ENCODE data around the gene A4GALT.
"Not testable (repeated sequence)": the region's sequence is repeated elsewhere in the genome, so short reads cannot be mapped to it uniquely, and the experiment has no call there.

Gene A4GALT, protein sequence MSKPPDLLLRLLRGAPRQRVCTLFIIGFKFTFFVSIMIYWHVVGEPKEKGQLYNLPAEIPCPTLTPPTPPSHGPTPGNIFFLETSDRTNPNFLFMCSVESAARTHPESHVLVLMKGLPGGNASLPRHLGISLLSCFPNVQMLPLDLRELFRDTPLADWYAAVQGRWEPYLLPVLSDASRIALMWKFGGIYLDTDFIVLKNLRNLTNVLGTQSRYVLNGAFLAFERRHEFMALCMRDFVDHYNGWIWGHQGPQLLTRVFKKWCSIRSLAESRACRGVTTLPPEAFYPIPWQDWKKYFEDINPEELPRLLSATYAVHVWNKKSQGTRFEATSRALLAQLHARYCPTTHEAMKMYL

DNA sequence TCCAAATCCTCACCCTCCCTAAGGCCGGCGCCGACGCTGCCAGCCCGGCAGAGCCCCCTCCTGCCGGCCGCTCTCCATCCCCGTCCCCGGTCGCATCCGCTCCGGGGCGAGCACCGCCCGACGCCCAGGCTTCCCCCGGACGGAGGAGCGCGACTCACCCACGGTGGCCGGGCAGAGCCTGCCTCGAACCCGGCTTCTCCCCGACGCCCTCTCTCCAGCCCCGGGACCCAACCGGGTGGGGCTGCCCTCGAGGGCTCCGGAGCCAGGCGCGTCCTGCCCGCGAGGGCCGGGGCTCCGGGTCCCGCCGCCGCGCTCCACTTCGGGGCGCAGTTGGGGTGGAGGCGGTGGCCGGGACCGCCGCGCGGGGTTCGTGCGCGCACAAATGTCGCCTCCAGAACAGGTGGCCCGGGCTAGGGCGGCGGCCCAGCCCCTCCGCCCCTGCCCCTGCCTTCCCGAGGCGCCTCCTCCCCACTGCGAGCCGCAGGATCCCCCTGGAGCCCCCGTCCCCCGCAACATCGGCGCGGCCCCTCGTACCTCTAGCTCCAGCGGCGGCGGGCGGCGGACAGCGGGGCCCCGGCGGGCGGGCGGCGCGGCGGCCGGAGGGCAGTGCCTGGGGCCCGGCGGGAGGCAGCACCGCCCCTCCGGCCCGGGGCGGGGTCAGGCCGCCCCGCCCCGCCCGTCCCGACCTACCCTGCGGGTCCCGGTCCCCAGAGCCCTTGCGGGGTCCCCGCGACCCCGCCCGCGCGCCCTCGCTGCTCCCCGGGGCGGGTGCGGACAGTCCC is at the start of gene A4GALT:
TSS of gene A4GALT (minus strand) at position 608 of the 782 bp plus-strand sequence. CDS start 26,919 bp downstream, outside the sequence.
- DNase-seq: no peak

DNA sequence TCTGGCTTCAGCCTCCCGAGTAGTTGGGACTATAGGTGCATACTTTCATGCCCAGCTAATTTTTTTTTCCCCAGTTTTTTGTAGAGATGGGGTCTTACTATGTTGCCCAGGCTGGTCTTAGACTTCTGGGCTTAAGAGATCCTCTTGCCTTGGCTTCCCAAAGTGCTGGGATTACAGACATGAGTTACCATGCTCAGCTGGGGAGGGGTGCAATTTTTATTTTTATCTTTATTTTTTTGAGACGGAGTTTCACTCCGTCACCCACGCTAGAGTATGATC is 49.7 kb upstream of the A4GALT start:
- DNase-seq: no peak

DNA sequence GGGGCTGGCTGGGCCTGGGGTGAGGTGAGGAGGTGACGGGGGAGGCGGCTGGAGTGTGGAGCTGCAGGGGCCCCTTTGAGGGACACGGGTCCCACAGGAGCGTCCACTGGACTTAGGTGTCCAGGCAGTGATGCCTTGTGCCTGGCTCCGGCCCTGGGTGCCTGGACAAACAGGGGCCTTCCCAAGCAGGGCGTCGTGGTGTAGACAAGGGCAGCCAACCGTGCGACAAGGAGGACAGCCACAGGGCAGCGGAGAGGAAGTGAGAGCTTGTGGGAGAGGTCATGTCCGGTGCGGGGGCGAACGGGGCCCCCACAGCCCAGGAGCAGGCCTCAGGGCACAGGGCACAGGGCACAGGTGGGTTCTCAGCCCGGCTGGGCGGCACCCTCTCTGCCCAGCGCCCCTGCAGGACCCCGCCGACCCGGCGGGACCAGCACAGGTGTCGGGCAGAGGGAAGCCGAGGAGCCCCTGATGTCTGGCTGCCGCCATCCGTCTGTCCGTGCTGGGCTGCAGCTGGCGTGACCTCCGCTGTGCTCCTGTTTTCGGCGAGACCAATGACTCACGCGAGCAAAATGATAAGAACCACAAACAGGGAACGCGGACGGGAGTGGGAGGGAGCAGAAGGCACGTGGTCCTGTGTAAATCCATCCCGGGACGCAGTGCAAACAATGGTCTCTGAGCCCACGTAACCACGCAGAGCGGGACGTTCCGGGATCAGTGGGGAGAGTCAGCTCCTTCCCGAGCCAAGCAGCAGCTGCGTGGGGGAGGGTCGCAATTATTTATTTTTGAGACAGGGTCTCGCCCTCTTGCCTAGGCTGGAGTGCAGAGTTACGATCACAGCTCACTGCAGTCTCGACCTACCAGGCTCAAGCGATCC is 49.1 kb upstream of the A4GALT start:
- DNase-seq: no peak

DNA sequence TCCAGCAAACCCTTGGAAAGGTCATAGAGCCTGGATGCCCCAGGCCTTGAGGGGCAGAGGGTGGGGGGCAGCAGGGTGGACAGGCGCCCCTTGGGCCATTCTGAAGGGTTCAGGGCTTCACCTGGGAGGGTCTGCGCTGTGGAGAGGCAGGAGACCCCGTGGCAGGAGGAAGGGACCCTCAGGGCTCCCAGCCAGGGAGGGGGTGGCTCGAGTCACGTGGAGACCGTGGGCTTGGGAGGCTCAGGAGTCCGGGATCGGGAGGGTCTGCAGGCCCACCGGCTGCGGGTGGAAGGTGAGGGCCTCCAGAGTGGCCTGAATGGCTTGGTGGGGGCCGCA is 48.5 kb upstream of the A4GALT start:
- DNase-seq: no peak

DNA sequence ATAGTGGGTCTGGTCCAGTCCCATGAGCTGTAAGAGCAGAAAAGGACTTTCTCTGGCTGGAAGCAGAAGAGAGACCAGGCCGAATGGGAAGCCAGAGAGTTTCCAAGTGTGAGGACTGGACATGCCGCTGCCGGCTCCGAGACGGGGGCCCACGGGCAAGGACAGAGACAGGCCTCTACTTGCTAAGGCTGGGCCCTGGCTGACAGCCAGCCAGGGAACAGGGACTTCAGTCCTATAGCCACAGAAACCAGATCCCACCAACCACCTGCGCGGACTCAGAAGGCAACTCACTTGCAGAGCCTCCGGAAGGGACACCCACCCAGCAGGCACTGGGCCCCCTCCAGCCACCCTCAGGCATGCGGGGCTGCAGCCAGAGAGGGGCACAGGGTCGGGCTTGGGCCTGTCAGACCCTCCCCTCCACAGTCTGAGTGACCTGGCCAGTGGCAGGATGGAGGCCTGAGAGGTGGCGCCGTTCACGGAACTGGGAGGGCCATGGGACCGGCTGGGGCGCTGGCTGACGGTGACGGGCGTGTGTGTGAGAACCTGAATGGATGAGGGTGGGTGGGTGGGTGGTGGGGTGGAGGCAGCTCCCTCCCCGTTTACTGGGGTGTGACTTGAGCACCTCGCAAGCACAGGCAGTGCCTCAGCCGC is 47.8 kb upstream of the A4GALT start:
- no peak for DNase-seq

DNA sequence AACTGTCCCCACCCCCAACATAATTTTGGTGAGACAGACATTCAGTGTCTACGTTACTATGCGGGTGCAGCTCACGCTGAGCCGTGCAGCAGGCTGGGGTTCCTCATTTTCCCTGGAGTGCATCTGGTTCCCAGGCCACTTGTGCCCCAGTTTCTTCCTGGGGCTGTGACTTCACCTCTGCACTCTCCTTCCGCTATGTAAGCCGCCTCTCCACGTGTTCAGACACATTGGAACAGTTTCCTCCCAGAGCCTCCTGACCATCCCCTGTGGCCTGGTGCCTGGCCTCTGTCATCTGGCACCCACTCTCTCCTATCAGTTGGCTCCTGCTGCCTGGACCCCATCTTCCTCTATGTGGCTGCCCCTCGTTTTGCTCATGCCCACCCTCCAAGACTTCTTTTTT is 46.2 kb upstream of the A4GALT start:
- DNase-seq: no peak

DNA sequence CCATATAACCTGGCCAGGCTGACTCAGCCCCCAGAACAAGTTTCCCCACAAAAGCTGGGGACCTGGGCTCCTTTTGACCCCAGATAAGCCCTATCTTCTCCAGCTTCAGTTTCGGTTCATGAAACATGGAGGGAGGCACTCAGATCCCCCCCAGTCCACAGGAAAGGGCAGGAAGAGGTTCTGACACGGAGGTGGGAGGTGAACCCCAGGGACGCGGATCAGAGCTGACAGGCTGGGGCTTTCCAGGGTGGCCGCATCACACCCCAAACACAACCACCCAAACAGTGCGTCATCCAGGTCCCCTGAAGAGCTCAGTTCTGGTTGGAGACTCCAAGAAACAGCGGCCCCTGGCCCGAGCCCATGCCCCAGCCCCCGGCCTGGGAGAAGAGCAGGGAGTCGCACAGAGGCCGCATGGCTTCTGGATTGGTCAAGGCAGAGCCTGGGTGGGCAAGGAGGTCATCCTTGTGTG is 44.3 kb upstream of the A4GALT start:
- DNase-seq: no peak

DNA sequence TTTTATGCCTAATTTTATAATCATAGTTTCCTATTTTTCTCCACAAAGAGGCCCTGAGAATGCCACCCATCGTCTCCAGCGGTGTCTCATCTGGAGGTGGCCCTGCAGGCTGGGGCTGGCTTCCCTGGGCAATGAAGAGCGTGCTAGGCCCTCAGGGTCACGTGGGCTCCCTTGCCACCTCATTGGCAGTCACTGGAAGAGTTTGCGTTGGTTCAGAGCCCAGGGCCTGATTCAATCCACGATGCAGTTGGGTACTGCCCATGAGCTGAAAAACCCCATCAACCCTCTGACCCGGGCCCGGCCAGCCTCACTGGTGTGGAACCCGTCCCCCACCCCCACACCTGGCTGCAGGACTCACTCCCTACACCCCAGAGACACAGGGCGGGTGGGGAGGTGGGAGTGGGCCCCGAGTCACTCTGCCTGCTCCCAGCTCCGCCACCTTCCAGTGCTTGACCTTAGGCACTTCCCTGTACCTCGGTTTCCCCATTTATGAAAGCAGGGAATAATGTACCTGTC is 43.4 kb upstream of the A4GALT start:
- DNase-seq: no peak

DNA sequence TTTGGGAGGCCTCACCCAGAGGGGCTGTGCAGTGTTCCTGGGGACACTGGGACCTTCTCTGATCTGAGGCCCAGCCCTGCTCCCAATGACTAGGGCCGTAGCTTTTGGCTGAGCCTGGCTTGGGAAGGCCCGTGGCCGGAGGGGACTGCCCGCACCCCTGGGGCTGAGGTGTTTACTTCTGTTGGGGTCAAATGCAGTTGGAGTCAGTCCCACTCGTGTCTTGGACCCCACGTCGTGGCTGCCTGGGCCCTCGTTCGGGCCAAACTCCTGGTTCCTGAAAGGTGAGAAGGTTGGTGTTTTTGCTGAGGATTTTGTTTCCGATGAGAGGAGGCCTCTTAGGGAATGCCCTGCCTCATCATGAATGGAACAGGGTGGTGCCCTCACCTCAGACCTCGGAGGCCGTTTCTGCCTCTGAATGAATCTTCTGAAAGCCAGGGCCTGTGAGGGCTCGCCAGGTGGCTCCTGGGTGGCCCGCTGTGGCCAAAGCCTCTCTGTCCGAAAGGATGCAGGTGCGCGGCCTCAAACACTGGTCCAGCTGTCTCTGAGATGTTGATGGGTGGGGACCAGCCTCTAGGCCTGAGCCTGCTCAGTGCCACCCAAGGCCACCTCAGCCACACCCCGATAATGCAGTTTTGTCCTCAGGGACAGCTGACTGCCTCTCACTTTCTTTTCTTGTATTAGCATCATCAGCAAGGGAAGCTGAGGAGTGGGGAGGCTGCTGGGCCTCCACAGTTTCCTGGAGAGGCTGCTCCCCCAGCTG is 40.3 kb upstream of the A4GALT start:
- no peak for DNase-seq

DNA sequence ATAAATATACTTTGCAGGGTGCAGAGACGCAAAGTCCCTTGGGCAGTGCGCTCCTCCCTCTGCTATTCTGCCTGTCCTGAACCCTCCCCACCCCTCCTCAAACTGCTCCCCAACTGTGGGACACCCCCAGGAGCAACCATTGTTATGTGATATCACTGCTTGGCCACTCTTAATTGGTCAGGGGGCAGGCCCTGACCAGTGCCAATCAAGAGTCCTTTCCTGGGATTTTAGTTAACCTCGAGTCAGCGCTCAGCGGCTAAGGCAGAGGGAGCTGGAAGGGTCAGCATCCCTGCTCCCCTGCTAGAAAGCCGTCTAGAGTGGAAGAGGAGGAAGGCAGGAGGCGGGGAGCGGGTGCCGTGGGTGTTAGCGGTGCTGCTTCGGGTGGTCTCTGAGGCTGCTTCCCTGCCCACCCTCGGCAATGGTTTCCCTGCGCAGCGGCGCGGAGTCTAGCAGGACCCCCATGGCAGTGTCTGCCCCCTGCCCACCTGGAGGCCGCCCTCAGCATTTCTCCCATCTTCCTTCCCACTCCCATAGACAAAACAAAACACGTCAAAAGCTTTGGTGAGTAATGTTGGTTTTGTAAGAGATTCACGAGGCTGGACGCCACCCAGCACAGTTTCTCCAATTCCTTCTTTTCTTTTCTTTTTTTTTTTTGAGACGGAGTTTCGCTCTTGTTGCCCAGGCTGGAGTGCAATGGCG is 38.4 kb upstream of the A4GALT start:
- DNase-seq: no peak

DNA sequence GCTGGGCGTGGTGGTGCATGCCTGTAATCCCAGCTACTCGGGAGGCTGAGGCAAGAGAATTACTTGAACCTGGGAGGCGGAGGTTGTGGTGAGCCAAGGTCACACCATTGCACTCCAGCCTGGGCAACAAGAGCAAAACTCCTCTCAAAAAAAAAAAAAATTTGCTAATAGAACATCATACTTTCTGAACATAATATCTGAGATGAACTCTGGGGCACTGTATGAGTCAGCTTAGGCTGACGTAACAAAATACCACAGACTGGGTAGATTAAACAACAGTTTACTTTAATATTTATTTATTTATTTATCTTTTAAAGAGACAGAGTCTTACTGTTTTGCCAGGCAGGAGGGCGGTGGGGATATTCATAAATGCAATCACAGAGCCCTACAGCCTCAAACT is 34.9 kb upstream of the A4GALT start:
- not testable (repeated sequence) for DNase-seq

DNA sequence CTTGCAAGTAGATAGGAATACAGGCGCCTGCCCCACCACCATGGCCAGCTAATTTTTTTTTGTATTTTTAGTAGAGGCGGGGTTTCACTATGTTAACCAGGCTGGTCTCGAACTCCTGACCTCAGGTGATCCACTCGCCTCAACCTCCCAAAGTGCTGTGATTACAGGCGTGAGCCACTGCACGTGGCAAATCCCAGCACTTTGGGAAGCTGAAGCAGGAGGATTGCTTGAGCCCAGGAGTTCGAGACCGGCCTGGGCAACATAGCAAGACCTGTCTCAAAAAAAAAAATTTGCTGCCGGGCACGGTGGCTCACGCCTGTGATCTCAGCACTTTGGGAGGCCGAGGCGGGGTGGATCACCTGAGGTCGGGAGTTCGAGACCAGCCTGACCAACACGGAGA is 34.5 kb upstream of the A4GALT start:
- DNase-seq: not testable (repeated sequence)

DNA sequence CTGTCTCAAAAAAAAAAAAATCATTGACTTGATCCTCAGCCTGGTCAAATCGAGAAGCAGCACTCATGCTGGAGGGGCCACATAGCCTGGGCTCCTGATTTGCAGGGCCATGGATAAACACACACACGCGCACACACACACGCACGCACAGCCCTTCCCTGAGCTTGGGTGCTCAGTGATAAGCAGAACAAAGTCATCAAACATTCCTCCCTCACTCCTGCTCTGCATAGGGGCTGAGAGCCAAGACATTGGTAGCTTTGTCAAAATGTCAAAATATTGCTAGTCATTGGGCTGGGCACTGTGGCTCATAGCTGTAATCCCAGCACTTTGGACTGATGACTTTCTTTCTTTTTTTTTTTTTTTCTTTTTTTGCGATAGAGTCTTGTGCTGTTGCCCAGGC is 34.0 kb upstream of the A4GALT start:
- no peak for DNase-seq

DNA sequence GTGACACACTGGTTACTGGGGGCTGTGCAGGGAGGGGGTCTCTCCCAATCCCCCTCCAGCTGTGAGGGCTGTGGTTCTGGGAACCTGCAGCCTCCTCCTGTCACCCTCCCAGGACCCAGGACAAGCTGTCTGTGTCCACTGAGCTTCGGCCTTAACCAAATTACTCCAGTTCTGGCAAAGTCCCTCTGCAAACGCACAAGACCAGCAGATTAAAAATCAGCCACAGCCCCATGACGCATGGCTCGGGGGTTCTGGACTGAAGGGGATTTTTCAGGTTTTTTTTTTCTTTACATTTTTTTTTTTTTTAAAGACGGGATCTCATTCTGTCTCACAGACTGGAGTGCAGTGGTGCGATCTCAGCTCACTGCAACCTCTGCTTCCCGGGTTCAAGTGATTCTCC is 32.2 kb upstream of the A4GALT start:
- DNase-seq: no peak

DNA sequence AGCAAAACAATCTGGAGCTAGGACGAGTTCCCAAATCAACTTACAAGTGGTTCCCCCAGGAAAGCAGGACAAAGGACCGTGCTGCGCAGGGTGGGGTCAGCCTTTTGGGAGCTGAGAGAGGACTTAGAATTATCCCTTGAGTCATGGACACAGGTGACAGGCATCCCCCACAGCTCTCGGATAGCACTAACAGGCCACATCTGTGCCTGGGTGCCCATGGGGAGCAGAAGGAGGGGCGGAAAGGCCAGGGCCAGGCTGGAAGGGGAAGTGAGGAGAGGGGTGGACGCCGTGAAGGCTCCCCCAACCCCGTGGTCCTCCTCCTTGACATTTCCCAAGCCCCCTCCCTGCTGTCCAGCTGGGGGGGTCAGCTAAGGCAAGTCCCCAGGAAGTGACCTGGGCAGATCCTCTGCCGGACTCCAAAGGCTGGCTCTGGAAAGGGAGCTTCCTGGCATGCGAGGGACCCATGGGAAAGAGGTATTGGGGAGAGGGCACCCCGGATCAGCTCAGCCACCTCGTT is 31.6 kb upstream of the A4GALT start:
- no peak for DNase-seq

DNA sequence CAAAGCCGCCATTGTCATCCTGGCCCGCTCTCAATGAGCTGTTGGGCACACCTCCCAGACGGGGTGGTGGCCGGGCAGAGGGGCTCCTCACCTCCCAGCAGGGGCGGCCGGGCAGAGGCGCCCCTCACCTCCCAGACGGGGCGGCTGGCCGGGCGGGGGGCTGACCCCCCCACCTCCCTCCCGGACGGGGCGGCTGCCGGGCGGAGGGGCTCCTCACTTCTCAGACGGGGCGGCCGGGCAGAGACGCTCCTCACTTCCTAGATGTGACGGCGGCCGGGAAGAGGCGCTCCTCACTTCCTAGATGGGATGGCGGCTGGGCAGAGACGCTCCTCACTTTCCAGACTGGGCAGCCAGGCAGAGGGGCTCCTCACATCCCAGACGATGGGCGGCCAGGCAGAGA is 29.8 kb upstream of the A4GALT start:
- DNase-seq: not testable (repeated sequence)

DNA sequence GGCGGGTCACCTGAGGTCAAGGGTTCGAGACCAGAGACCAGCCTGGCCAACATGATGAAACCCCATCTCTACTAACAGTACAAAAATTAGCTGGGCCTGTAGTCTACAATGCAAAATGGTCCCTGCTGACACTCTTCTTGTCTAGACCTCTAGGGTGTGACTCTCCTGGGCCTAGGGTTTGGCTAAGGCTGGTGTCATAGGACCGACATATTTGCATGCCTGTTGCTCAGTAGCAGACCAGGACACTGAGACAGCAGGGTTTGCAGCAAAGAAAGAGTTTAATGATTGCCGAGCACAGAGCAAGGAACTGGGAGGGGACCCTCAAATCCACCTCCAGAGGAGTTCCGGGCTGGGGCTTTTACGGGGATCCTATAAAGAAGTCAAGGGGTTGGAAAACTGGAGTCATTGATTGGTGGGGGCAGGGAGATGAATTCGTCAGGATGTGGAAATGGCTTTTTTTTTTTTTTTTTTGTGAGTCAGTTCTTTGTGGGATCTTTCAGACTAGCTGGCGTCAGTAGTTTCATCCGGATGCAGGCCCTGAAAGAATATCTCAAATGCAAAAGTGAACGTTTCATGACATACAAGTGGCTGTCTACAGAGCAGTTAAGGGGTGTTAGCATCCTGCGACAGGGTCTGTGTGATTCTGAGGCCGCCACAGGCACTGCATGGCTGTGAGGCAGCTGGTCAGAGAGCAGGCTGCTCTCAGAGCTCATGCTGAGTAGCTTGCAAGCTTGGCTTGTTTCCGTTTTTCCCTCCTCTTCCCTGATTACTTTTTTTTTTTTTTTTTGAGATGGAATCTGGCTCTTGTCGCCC is 27.2 kb upstream of the A4GALT start:
- DNase-seq: no peak

DNA sequence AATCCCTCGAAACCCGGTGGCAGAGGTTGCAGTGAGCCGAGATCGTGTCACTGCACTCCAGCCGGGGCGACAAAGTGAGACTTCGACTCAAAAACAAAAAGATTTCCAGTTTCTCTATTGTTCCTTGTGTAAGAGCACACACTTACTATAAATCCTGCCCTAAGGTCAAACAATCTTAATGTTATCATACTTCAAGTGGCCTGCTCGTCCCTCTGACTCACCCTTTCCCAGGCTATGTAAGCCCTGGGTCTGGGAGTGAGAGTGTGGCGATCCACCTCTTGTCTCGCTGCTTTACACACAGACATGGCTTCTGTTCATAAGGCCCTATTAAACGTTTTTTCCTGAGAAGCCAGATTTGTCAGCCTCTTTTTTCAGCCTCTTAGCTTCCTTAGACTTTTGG is 24.4 kb upstream of the A4GALT start:
- DNase-seq: no peak

DNA sequence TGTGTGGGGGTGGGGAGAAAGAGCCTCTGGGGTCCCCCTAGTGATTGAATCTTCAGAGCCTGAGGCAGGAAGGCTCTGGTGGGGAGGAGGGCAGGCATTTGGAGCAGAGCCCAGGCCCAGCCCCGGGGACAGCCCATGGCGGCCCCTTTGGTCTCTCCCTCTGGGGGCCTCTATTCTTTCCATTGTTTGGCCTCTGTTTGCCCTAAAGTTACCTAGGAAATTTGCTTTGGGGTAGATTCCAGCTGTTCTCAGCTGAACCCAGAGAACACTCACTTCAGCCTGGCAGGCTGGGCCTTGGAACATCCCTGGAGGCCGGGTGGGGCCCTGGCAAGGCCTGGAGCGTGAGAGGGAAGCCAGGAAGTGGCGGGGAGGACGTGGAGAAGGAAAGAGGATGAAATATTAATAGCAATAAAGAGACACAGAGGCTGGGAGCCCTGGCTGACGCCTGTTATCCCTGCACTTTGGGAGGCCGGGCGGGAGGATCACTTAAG is 22.9 kb upstream of the A4GALT start:
- DNase-seq: peak; percentile 72

DNA sequence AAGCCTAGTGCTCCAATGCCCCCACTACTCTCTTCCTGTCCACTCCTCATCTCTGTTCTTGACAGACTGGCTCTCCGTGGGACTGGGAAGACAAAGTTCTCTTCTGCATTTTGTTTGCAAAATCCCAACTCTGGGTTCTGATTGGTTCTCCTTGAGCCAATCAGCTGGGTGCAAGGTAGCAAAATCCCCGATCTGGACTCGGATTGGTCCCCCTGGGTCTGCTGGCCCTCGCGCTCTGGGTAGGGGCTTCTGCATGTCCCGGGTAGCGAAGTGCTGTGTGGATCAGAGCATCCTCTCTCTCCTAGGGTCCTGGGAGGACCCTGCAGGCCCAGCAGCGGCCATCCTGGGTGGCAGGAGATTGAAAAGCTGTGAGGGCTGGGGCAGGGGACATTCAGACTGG is 22.3 kb upstream of the A4GALT start:
- DNase-seq: no peak
